ENCODE measurements around the gene CNN2.

- TF ChIP-seq POLR2A (IDR thresholded peaks at IDR 0.05; ENCODE audit: low read length) (no peak), GATA1 (IDR thresholded peaks at IDR 0.05; ENCODE audit: low read depth, low read length) (no peak)
These were observed 39.9 kb downstream of the CNN2 start for GRCh38 chr19:1066251-1066747.
